Choroid plexus epithelial cell (primary cell): ENCODE measurements around the gene AMFR.

Source experiments
- DNase-seq: peaks from one replicate; pipeline ENCODE4 v3.0.0-alpha.2; 2010; ENCODE audit warnings: low read depth
- H3K4me3 ChIP-seq: 2 replicates; pipeline ENCODE4 v1.5.1; 2011; ENCODE audit warnings: low read depth, mild to moderate bottlenecking, control low read depth, low read length, moderate library complexity
- CTCF ChIP-seq: conservative IDR thresholded peaks from 2 replicates; pipeline ENCODE4 v1.5.1; 2011; ENCODE audit warnings: low read depth, mild to moderate bottlenecking, control low read depth, inconsistent platforms, low read length, moderate library complexity

The AMFR gene

DNA sequence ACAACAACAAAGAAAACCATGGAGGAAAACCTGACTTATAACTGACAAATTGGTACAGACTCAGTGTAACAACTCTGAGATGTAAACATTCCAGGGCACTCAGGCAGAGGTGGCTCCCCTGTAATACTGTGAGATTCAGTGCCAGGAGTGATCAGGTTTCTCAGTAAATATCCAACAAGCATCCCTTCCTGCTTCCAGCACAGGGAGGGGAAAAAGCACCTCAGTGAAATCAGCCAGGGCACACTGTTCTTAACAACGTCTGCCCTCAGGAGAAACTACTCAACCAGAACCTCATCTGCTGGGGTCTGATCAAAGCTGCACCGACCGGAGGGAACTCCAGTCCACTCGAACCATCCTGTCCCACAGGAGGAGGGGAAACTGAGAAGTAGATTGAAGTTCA, 52.3 kb downstream of the AMFR start:
- no peak overlapping the region for H3K4me3 ChIP-seq
- TF ChIP-seq CTCF = no peak
- DNase-seq = no peak

GRCh38 chr16:56372013-56372634, 53.2 kb downstream of the AMFR start:
- DNase-seq = no peak
- H3K4me3 ChIP-seq = no peak overlapping the region
- TF ChIP-seq CTCF = no peak

DNA sequence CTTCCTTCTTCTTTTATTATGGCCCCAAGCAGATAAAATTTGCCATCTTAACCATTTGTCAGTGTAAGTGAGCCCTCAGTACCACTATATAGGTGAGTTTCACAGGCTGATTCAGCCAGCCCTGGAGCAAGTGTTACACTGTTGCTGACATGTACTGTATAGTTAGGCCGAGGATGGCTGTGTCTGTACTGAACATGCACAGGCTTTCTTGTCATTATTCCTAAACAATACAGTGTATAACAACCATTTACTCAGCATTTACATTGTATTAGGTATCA, 53.7 kb downstream of the AMFR start:
- TF ChIP-seq CTCF = no peak
- no peak for DNase-seq
- no peak overlapping the region for H3K4me3 ChIP-seq

DNA sequence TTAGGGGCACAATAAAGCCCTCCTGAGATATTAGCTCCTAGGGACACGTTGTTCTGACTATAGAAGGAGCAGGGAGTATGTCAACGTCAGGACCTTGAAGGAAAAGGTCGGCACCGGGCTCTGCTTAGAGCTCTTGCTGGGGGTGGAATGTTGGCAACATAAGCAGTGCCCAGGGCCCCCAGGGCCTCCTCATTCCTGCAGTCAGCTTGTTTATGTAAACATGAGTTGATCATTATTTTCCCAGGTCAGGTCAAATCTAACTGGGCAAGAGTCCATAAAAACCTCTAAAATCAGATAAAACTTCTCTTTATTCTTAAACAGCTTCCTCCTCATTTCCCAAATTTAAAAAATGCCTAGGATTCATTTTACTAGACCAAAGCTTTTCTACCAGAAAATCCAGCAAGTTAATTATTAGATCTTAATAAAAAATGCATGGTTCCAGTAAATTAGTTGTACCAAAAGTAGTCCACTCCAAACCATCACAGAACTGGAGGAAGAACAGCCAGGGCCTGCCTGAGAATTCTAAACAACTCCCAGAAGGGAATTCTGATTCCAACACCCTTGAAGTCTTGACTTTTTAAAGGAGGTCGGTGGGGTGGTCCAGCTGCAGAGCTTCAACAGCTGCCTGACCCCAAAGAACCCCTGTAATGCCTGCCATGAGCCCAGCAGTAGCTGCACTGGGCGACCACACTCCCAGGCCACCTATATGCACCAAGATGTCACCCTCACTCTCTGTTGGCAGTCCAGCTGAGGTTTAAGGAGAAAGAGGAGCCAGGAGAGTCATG, 54.3 kb downstream of the AMFR start:
- TF ChIP-seq CTCF = no peak
- peak; percentile 62 for DNase-seq
- no peak overlapping the region for H3K4me3 ChIP-seq

DNA sequence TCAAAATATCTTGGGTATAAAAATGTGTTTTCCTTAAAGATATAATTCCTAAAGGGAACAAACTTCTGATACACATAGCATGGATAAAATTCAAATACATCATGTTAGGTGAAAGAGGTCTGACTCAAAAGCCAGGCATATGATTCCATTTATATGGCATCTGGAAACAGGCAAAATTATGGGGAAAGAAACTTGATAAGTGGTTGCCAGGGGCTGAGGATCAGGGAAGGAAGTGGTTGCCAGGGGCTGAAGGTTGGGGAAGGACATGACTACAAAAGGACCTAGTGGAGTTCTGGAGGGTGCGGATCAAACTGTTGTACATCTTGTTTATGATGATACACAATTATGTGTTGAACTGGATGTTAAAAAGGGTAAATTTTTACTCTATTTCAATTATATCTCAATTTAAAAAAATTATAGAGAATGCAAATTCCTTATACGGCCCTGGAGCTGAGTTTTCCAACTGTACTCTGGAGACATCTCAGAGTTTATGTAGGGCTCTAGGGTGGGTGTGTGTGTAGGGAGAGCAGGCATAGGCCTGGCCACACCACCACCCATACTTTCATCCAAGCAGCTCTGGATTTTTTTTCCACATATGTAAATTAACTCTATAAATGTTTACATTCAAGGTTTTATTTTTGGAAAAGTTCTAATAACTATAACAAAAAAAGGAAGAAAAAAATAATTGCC, 55.0 kb downstream of the AMFR start:
- DNase-seq = no peak
- TF ChIP-seq CTCF = no peak
- H3K4me3 ChIP-seq = no peak overlapping the region

DNA sequence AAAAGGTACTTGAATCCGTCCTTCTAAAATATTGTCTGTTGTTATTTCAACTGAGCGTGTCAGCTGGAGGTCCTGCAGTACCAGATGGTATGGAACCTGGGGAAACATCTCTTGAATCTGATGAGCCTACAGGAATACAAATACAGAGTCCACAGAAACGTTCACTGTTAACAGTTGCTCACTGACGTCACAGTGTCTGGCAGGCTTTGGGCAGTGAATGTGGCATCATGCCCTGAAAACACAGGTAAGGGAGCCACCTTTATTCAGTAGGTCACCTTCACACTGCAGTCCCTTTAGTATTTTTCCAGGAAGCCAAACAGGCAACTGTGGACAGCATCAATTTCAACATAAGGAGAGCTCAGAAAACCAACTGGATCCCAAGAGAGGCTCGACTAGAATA, 56.1 kb downstream of the AMFR start:
- no peak for DNase-seq
- no peak overlapping the region for H3K4me3 ChIP-seq
- no peak for TF ChIP-seq CTCF
